ENCODE results near the gene PSMC6. TPM values are rescaled to one million over a fixed set of nuclear protein-coding genes. Genes with fewer than 3 reads are reported as not detected.

Gene PSMC6
- total and polyA plus RNA-seq, 2 of the 13 experiments (the other 11 are each of a cell fraction or from before 2014, with no cell fraction given), result 90.0 to 210 TPM

GRCh38 chr14:52729925-52730708 lies 23.1 kb downstream of the PSMC6 start, which contains the start of gene STYX (continued):
- TF ChIP-seq E2F2 (CRISPR knock-in tag; IDR thresholded peaks at IDR 0.05; ENCODE audit: borderline replicate concordance) (no peak), SNAPC4 (CRISPR knock-in tag; IDR thresholded peaks at IDR 0.05) (no peak), CREBL2 (CRISPR knock-in tag; IDR thresholded peaks at IDR 0.05; ENCODE audit: borderline replicate concordance) (no peak), NFYC (CRISPR knock-in tag; IDR thresholded peaks at IDR 0.05) (peak; percentile 84), RCOR2 (CRISPR knock-in tag; IDR thresholded peaks at IDR 0.05) (no peak), ZNF598 (CRISPR knock-in tag; IDR thresholded peaks at IDR 0.05; ENCODE audit: borderline replicate concordance) (no peak), ZBTB7B (CRISPR knock-in tag; IDR thresholded peaks at IDR 0.05) (peak; percentile 63), HOXD1 (CRISPR knock-in tag; IDR thresholded peaks at IDR 0.05) (no peak), ZMAT3 (CRISPR knock-in tag; conservative IDR thresholded peaks at IDR 0.05) (no peak), ZNF780A (CRISPR knock-in tag; IDR thresholded peaks at IDR 0.05) (no peak), CHD2 (IDR thresholded peaks at IDR 0.05; ENCODE audit: low read depth, low read length) (no peak), RAD51 (IDR thresholded peaks at IDR 0.05; ENCODE audit: borderline replicate concordance) (no peak), ZNF652 (CRISPR knock-in tag; IDR thresholded peaks at IDR 0.05; ENCODE audit: borderline replicate concordance, low read depth) (no peak), ZBTB44 (CRISPR knock-in tag; IDR thresholded peaks at IDR 0.05) (no peak), ZMYM2 (CRISPR knock-in tag; IDR thresholded peaks at IDR 0.05) (no peak), EEA1 (CRISPR knock-in tag; IDR thresholded peaks at IDR 0.05; ENCODE audit: borderline replicate concordance) (no peak), ZNF7 (CRISPR knock-in tag; IDR thresholded peaks at IDR 0.05) (no peak), ZNF556 (CRISPR knock-in tag; IDR thresholded peaks at IDR 0.05; ENCODE audit: borderline replicate concordance) (peak; percentile 44), ZFP37 (CRISPR knock-in tag; IDR thresholded peaks at IDR 0.05; ENCODE audit: borderline replicate concordance) (no peak)
- TF ChIP-seq, protein P1, sequence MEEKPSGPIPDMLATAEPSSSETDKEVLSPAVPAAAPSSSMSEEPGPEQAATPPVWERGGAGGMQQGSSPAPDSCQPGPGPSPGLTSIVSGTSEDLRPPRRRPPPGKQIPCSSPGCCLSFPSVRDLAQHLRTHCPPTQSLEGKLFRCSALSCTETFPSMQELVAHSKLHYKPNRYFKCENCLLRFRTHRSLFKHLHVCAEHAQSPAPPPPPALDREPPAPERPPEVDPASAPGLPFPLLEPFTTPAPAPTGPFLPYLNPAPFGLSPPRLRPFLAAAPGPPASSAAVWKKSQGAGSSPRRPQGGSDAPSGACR (CRISPR knock-in tag; IDR thresholded peaks at IDR 0.05), result no peak
- TF ChIP-seq, protein P2, sequence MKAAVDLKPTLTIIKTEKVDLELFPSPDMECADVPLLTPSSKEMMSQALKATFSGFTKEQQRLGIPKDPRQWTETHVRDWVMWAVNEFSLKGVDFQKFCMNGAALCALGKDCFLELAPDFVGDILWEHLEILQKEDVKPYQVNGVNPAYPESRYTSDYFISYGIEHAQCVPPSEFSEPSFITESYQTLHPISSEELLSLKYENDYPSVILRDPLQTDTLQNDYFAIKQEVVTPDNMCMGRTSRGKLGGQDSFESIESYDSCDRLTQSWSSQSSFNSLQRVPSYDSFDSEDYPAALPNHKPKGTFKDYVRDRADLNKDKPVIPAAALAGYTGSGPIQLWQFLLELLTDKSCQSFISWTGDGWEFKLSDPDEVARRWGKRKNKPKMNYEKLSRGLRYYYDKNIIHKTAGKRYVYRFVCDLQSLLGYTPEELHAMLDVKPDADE (CRISPR knock-in tag; IDR thresholded peaks at IDR 0.05), result no peak

Measured in HepG2 (cell line).